GM18511 (cell line): ENCODE results near the gene PRDM9.
"Not testable (repeated sequence)": the region's sequence is repeated elsewhere in the genome, so short reads cannot be mapped to it uniquely, and the experiment has no call there.

Source experiments
- ATAC-seq: cut with Tn5 transposase; IDR thresholded peaks from one replicate; pipeline ENCODE4 v1.9.1; 2021; ENCODE audit warnings: mild to moderate bottlenecking, moderate library complexity; ENCODE audit not compliant: unreplicated experiment

PRDM9 gene

DNA sequence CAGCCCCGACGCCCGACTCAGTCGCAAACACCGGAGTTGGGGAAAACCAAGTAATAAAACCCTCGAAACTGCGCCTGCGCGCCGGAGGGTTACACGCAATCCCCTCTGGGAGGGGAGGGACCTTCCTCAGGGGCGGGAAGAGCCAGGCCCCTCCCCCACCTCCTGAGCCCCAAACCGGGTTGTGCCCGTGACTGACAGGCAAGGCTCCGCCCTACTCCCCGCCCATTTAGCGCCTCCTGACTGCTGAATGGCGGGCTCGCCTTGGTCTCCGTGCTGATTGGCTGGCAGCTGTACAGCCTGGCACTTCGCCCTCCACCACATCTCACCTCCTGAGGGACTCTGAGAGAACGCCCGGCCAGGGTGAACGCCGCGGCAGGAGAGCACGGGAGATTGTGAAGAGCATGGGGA, at the start of gene PRDM9:
TSS of gene PRDM9 (plus strand) at position 332 of the 408 bp plus-strand sequence. CDS start 1,425 bp downstream, outside the sequence.
- no peak for ATAC-seq

DNA sequence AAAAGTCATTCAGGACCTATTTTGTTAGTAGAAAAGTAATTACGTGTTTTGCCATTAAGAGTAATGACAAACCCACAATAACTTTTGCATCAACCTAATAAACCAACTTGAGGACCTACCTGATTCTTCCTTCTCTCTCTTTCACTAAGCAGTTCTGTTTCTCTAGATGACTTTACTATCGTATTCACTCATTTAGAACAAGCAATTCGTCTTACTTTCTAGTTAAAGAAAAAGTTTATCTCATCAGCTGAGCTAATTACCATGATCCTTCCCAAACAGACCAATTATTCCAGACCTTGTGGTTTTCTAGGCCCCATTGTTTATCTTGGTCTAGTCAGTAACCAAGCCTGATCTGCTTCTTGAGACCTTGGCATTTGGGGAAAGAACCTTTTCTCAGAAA, 49.6 kb upstream of the PRDM9 start:
- ATAC-seq = no peak

- no peak for ATAC-seq
Observed at GRCh38 chr5:23459214-23459613, 48.2 kb upstream of the PRDM9 start.

GRCh38 chr5:23461576-23461975, 45.8 kb upstream of the PRDM9 start:
- ATAC-seq = no peak

- no peak for ATAC-seq
Observed at GRCh38 chr5:23466401-23466912, 41.0 kb upstream of the PRDM9 start.

DNA sequence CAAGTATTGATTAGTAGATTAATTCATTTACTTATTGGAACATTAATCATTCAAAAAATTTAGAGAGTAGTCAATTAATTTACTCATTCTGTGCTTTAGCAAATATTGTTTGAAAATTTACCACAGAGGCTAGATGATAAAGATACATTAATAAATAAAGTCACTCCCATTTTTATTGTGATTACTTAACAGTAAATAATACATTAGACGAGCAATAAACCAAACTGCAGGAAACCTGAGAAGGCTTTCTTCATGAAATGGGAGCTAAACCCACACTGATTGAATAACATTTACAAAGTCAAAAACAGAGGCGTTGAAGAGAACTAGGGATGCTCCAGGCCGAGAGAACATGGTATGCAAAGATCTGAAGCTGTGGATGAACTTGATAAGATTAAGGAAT, 38.8 kb upstream of the PRDM9 start:
- no peak for ATAC-seq

- ATAC-seq = no peak
Observed at GRCh38 chr5:23473915-23474314, 33.5 kb upstream of the PRDM9 start.

GRCh38 chr5:23474315-23474714, 33.1 kb upstream of the PRDM9 start:
- ATAC-seq = no peak

- ATAC-seq = no peak
Observed at GRCh38 chr5:23476580-23476979, 30.8 kb upstream of the PRDM9 start.

DNA sequence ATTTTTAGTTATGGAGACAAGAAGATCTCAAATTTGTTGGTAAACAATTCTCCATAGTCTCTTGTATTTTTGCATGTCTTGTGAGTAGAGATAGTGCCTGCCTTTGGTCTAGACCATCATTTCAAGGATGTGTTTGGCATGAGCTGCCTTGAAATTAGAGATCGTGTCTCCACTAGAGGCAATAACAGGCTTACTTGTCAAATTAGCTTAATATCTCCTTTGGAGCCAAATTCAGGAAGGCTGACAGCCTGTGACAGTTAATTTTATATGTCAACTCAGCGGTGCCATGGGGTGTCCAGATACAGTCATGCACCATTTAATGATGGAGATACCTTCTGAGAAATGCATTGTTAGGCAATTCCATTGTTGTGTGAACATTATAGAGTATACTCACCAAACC, 24.8 kb upstream of the PRDM9 start:
- ATAC-seq = no peak

- no peak for ATAC-seq
Observed at GRCh38 chr5:23483090-23483489, 24.3 kb upstream of the PRDM9 start.

- ATAC-seq = no peak
Observed at GRCh38 chr5:23484096-23484495, 23.3 kb upstream of the PRDM9 start.

GRCh38 chr5:23486227-23486626, 21.2 kb upstream of the PRDM9 start:
- not testable (repeated sequence) for ATAC-seq

GRCh38 chr5:23490993-23491392, 16.4 kb upstream of the PRDM9 start:
- no peak for ATAC-seq

DNA sequence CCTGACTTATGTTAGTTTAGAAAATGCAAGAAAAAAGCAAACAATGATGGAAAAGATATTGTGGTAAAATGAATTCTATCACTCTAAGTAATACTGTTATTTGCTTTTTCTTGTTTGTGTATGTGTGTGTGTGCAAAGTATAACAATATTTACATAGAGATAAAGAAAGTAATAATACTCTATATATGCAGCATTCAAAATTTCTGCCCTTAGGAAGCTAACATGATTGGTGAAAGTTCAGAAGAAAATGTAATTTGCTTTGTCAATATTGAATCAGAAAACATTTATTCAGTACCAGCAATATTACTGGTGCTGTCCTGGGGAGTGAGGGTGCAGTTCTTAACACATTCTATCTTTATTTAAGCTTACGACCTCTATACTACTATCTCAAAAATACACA, 12.9 kb upstream of the PRDM9 start:
- ATAC-seq = no peak

DNA sequence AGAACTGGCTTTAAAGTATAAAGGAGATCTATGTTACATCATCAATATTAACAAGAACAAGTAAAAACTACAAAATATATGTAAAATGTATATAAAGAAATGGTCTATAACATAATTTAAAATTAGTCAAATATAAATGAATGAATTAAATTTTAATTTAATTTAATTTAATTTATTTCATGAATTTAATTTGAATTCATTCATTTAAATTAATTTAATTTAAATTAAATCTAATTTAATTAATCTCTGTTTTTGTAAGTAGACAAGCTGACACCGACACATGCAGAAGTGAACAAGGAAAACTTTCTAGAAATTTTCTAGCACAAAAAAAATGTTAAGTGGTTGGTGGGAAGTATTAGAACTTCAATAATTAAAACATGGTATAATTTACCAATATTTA, 10.8 kb upstream of the PRDM9 start:
- no peak for ATAC-seq

GRCh38 chr5:23506329-23507236, 826 bp upstream of the PRDM9 start:
- ATAC-seq = no peak

DNA sequence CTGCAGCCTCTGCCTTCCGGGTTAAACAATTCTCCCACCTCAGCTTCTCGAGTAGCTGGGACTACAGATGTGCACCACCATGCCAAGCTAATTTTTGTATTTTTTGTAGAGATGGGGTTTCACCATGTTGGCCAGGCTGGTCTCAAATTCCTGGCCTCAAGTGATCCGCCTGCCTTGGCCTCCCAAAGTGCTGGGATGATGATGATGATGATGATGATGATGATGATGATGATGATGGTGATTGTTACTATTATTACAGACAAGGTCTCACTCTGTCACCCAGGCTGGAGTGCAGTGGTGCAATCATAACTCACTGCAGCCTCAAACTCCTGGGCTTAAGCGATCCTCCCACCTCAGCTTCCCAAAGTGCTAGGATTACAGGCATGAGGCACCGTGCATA, 3.0 kb downstream of the PRDM9 start:
- ATAC-seq = not testable (repeated sequence)

DNA sequence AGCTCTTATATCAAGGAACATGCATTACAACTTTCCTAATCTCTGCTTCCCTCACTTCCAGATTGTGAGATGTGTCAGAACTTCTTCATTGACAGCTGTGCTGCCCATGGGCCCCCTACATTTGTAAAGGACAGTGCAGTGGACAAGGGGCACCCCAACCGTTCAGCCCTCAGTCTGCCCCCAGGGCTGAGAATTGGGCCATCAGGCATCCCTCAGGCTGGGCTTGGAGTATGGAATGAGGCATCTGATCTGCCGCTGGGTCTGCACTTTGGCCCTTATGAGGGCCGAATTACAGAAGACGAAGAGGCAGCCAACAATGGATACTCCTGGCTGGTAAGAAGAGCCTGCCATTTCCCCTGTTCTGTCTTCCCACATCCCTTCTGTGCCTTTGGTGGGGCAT, 15.1 kb downstream of the PRDM9 start:
- no peak for ATAC-seq

GRCh38 chr5:23523031-23523430, 15.6 kb downstream of the PRDM9 start:
- ATAC-seq = no peak

DNA sequence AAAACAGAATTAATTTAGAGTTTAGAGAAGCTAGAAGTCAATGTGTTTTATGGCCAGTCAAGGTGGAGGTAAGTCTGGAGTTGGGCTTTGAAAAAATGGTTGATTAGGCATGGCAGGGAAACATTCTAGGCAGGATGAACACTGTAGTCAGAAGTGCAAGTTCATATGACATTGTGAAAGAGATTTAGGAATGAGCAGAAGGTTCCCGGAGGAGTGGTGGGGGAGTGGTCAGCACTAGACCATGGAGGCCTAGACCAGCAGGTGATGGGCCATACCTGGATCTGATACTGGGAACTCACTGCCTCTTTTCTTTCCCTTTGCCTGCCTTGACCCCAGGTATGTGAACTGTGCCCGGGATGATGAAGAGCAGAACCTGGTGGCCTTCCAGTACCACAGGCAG, 16.6 kb downstream of the PRDM9 start:
- no peak for ATAC-seq

DNA sequence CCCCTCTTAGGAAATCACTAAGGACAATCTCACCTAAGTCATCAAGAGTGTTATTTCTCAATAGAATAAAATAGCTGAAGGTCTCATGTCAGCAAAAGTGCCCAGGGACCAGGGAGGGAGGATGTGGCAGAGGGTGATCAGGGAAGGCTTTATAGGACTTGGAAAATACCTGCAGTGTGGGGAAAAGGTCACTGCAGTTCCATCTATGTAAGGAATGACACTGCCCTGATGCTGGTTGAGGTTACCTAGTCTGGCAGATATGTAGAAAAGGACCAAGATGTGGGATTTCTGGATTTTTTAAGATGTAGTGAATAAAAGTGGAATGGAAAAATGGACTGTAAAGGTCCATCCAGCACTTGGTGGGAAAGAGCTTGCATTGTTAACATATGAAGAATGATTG, 18.3 kb downstream of the PRDM9 start:
- no peak for ATAC-seq

DNA sequence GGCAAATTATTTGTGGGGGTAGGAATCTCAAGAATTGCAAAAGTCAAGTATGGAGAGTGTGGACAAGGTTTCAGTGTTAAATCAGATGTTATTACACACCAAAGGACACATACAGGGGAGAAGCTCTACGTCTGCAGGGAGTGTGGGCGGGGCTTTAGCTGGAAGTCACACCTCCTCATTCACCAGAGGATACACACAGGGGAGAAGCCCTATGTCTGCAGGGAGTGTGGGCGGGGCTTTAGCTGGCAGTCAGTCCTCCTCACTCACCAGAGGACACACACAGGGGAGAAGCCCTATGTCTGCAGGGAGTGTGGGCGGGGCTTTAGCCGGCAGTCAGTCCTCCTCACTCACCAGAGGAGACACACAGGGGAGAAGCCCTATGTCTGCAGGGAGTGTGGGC, 19.2 kb downstream of the PRDM9 start:
- not testable (repeated sequence) for ATAC-seq
